ENCODE results near the gene SCNN1A.

DNA sequence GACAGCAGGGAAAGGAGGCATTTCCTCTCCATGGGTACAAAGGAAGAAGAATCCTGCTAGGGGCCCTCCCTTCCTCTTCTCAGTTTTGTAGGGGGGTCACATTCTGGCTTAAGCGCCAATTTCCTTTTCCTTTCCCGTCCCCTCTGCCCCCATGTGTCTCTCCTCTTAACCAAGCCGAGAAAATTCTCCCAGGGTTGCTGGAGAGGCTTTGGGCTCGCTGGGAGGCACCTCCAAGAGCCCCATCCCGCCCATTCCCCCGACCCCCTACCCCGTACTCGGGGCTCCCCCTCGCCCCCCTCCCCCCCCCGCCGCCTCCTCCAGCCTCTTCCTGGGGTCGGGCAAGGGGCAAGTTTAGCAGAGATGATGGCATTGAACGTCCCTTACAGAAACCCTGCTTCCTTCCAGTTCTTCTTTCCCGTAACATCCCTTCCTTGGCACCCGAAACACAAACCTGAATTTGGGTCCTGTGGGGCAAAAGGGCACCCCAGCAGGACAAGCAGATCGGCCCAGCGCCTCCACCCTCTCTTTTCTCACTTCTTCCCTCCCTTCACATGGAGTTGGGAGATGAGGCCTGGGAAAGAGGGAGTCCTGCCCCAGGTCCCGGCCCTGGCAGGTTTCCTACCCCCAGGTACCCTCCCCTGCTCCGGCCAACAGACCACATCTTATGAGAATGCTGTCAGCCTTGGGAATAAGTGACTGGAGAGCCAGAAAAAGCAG, 51.2 kb downstream of the SCNN1A start:
- no peak for TF ChIP-seq TAF1 (IDR thresholded peaks at IDR 0.05; ENCODE audit: borderline replicate concordance, insufficient read depth, low read length)
- TF ChIP-seq POLR2AphosphoS5 (IDR thresholded peaks at IDR 0.05; ENCODE audit: low read depth, low read length) = no peak; the same call in 1 of the 2 replicates
- TF ChIP-seq SIN3A (IDR thresholded peaks at IDR 0.05; ENCODE audit: borderline replicate concordance, insufficient read depth, low read length) = no peak
- no peak for TF ChIP-seq REST (IDR thresholded peaks at IDR 0.05; ENCODE audit: insufficient read depth in 1 of 2, low read depth in 2 of 2, low read length in 2 of 2)

All from PFSK-1 (cell line).